GM18868 (cell line): Measurements from ENCODE around the gene ADAMTS4.
A peak's percentile ranks its signal among the peaks of the same experiment; 100 is the strongest.
"Not testable (repeated sequence)": the region's sequence is repeated elsewhere in the genome, so short reads cannot be mapped to it uniquely, and the experiment has no call there.

Experiments used
- ATAC-seq: cut with Tn5 transposase; IDR thresholded peaks from one replicate; pipeline ENCODE4 v1.9.1; 2021; ENCODE audit warnings: mild to moderate bottlenecking, moderate library complexity; ENCODE audit not compliant: unreplicated experiment

ADAMTS4 gene, protein sequence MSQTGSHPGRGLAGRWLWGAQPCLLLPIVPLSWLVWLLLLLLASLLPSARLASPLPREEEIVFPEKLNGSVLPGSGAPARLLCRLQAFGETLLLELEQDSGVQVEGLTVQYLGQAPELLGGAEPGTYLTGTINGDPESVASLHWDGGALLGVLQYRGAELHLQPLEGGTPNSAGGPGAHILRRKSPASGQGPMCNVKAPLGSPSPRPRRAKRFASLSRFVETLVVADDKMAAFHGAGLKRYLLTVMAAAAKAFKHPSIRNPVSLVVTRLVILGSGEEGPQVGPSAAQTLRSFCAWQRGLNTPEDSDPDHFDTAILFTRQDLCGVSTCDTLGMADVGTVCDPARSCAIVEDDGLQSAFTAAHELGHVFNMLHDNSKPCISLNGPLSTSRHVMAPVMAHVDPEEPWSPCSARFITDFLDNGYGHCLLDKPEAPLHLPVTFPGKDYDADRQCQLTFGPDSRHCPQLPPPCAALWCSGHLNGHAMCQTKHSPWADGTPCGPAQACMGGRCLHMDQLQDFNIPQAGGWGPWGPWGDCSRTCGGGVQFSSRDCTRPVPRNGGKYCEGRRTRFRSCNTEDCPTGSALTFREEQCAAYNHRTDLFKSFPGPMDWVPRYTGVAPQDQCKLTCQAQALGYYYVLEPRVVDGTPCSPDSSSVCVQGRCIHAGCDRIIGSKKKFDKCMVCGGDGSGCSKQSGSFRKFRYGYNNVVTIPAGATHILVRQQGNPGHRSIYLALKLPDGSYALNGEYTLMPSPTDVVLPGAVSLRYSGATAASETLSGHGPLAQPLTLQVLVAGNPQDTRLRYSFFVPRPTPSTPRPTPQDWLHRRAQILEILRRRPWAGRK

DNA sequence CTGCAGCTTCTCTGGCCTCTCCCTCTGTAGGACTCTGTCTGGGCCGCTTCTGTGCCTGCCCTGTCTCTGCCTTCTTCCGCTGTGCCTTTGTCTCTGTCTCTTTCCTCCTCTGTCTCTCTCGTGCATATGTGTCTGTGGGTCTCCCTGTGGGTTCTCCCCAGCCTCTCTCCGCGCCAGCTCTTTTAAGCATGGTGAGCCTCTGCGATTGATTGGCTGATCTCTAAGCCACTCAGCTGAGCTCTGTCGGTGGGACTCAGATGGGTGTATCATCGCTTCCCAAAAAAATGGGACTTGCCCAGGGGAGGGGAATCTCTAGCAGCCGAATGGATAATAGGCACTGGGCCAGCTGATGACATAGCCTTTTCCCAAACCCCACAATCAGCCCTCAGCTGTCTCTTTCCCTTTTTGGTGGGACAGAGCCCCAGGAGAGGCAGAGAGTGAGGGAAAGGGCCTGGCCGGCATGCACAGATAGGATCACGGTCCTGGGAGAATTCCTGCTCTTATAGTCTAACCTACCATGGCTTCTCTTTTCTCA, at the start of gene ADAMTS4:
TSS of gene ADAMTS4 (minus strand) at position 158 of the 535 bp plus-strand sequence. CDS start 427 bp downstream, outside the sequence.
- ATAC-seq: no peak

DNA sequence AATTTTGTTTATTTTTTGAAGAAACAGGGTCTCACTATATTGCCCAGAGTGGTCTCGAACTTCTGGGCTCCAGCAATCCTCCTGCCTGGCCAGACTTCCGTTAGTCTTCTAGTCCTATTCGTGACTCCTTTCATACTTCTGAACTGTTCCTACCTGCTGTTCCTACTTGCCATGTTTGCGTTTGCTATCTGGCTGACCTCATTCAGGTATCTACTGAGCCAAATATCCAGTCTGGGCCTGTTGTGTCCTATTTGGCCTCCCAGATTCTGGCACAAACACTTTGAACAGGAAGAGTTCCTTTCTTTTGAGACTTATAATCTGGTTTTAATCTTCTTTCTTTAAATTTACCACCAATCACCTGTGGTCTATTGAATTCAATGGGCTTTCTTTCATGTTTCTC, 46.0 kb upstream of the ADAMTS4 start:
- no peak for ATAC-seq

DNA sequence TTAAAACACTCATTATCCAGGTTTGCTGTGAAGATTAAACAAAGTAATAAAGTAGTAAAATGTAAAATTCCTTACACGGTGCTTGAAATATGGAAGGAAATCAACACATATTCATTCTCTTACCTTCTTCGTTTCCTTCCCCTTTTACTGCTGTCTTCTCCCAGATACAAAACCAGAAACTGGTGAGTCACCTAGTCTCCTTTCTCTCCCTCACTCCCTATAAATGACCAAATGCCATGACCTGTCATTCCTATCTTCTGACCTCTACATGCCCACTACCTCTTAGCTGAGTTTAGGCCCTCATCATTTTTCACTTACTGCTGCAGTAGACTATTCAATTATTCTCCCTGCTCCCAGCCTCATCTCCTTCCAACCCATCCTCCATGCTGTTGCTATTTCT, 43.5 kb upstream of the ADAMTS4 start:
- no peak for ATAC-seq

DNA sequence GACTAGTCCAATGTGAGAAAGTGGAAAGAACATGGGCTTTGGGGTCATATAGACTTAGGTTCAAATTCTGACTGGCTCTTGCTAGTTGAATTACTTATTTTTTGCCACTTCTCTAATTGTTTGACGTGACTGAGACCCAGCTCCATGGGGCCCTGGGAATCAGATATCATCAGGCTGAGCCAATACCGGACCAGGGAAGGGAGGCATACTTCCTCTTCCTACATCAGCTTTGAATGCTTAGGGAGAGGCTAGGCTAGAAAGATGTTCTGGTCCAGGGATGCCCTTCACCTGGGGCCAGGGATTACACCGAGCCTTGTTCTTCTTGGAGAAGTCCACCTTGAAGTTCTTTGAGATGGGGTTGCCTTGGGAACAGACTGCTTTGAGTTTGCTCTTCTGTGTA, 42.8 kb upstream of the ADAMTS4 start:
- no peak for ATAC-seq

DNA sequence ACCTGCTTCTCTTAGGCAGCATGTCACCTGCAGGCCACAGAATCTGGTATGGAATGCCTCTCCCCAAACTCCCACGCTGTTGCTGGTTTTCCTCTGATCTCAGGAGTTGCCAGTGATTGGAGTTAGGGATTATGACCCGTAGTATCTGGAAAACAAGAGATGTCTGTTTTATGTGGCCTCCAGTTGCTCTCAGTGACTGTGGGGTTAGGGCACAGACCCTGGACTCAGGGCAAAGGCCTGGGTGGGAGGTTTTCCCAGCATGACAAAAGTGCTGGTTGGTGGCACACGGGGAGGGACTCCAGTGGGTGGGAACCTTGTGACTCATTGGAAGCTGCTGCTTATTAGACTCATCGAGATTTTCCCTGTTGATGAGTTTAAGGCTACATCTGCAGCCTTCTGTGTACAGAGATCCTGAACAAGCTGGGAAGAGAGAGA, 39.2 kb upstream of the ADAMTS4 start, which contains the start of gene NR1I3:
TSS of gene NR1I3 (minus strand) at position 165 of the 435 bp plus-strand sequence. CDS start 1,638 bp downstream, outside the sequence.
- ATAC-seq: no peak

DNA sequence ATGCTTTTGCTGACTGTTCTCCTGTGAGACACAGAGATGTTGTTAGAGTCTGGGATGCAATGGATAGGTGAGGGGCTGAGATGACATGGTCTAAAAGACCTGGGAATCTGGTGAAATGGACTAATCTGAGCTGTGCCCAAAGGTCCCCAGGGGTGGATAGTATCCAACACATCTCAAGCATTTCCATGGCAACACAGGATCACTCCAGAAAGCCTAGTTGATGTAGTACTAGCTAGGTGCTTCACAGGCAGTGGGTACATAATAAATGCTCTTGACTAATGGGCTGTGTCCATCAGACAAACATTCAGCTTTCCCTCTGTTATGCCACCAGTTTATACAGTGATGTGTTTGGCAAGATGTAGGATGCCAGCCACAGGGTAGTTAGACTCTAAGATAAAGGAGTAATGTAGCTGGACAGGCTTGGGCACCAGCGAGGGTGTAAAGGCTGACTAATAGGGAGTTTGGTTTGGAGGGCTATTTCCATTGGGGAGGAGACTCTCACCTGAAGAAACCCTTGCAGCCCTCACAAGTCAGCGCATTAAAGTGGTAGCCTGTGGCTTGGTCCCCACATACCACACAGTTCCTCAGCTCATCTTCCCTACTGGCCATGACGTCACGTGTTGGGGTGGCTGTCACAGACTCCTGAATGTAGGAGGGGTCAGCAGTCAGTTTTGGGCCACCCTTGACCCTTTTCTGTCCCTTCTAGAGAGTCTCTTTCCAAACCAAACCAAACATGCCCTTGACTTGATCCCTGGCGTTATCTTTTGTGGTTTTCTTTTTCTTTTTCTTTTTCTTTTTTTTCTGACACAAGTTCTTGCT, 37.3 kb upstream of the ADAMTS4 start:
- no peak for ATAC-seq

DNA sequence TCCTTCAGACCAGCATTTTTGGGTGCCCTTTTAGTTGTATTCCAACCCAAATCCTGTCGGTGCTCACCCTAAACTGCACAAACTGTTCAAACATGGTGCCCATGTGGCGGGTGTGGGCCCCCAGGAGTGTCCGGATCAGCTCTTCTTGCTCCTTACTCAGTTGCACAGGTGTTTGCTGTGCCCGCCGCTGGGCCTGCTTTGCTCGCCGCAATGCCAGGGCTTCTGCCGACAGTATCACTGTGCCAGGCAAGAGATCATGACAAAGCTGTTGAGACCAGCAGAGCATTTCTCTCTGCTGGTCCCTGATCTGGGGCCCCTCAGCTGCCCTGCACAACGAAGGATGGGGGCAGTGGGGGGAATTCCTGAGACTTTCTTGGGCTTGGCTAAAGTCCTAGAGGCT, 34.2 kb upstream of the ADAMTS4 start:
- ATAC-seq: no peak

DNA sequence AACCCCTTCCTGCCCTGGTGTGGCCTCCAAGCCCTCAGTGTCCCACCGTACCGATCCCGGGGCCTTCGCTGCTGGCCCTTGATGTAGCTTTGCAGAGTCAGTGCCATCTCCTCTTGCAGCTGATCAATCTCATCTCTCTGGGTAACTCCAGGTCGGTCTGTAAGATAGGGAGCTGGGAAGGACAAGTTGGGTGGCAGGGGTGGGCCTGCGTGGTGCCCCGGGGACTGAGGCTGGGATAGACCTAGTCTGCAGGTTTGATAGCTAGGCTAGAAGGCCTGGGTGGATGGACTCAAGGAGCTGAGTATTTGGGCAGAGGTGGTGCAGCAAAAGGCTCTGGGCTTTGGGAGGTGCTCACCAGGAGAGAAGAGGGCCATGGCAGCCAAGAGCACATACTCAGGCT, 31.9 kb upstream of the ADAMTS4 start:
- no peak for ATAC-seq

DNA sequence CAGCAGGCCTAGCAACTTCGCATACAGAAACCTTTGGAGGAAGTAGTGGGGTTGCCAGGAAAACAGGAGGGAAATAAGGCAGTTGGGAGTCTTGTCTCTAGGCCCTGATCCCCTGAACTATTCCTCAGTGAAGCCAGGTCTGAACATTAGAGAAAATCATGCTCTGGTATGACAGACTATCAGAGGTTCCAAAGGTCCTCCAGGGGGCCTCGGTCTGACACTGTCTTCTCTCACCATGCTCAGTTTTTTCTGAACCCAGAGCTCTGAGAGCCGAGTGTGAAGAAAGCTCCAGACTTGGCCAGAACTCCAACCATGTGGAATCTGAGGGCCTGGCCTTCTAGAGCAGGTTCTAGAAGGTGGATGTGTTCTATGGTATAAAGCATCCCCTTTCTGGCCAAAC, 31.0 kb upstream of the ADAMTS4 start:
- no peak for ATAC-seq

DNA sequence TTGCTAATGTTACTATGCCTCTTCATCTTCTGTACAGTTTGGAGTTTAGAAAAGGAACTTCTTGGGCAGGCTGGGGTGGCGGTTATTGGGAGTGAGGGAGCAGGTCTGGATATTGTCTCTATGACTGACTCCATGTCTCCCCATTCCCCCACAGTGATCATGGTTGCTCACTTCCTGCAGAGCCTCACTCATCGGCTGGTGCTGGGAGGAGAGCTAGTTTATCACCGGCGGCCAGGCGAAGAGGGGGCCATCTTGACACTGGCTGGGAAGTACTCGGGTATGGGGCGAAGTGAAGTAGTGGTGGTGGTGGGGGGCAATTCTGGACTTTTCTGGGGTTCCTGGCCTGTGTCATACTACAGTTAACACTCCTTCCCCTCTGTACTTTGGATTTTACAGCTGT, 29.2 kb upstream of the ADAMTS4 start:
- no peak for ATAC-seq

DNA sequence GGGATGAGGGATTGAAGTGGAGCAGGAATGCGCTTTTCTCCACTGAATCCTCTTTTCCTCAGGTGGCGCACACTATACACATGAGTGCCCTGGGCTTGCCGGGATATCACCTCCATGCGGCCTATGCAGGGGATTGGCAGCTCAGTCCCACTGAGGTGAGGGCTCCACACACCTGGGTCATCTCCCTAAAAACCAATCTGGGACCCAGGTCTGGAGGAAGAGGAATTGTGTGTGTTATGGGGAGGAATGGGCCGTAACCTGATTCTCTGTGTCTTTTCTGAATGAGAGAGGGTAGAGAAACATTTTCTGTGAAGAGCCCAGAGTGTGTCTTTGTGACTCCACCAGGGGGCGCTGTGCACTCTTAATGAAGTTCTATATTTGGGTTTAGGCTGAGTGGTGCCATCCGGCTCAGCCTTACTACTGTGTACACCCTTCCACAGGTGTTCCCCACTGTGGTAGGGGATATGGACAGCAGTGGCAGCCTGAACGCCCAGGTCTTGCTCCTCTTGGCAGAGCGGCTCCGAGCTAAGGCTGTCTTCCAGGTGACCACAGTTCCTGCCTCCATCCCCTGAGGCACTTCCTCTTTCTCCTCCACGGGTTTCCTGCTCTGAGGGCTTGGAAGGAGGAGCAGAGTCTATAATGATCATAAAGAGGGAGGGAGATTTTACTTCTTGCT, 28.5 kb upstream of the ADAMTS4 start:
- ATAC-seq: peak; percentile 39

DNA sequence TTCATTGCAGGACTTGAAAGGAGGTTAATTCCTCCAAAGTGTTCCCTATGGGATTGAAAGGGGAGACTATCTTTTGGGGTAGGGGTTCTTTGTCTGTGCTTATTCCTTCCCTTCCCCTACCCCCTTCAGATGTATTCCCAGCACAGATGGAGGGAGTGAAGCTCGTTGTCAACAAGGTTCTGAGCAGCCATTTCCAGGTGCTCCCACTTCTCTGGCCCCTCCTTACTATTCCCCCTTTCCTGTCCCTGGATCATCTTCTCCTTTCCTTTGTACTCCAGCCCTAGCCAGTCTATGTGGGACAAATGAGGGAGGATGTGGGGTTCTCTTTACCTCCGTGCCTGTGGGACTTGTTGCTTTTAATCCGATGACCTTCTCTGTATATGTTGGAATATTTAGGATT, 27.9 kb upstream of the ADAMTS4 start:
- ATAC-seq: no peak

DNA sequence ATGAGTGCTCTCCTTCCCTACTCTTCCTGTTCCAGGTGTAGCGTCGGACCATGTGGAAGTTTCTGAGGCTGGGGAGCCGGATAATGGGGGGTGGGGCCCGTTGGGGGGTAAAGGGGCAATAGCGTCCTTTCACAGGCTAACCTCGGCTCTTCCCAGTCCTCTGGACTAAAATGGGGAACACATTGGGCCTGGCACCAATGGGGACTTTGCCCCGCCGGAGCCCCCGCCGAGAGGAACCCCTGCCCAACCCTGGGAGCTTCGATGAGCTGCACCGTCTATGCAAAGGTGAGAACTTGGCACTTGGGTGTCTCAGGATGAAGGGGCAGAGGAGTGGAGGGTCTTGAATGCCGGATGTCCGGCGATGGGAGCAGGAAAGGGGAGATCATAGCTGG, 27.5 kb upstream of the ADAMTS4 start:
- no peak for ATAC-seq

DNA sequence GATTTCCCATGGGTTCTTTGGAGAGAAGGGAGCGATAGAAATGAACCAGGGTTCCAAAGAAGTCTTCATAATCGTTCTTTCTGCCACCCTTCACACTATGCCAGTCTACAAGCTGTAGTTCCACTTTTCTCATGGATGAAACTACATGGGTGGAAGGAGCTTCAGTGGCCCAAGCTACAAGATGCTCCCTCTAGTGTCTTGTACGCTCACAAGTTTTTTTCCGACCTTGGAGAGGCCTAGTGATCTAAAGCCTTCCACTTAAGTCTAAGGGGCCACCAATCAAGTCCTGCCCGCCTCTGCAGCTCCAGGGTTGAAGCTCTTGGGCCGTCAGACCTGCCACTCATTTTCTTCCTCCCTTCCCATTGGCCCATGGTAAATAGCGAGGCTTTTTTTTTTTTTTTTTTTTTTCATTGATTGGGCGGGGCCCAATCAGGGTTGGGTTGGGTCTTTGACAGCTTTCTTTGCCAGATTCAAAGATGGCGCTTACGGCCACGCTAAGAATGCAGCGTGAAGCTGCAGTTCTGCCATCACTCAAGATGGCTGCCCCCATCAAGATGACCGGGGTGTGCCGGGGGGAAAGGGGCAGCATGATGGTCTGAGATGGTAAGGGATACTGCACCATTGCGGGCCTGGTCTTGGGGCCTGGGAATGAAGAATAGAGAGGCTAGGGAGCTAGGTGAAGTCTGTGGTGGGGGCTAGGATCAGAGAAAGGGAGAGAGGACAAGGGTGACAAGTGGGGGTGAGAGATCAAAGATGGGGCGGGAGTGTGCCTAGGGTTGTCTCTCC, 26.9 kb upstream of the ADAMTS4 start, which contains the start of gene TOMM40L:
TSS of gene TOMM40L (plus strand) at position 527 of the 786 bp plus-strand sequence. CDS start 430 bp downstream, outside the sequence.
- peak; percentile 94 for ATAC-seq

DNA sequence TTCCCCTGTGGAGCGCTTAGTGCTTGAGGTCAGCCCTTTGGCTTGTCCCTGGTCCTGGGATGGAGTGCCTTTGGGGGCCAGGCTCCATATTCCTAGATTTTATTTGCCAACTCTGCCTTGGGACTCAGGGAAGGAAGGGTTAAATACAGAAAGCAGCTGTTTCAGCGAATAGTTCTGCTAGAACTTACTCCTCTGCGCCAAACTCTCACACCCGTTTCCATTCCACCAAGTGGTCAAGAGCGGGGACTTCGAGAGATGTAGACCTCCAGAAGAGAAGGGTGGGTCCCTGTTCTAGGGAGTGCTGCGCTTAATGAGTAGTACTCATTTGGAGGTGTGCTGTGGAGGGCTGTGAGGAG, 26.3 kb upstream of the ADAMTS4 start:
- ATAC-seq: no peak

DNA sequence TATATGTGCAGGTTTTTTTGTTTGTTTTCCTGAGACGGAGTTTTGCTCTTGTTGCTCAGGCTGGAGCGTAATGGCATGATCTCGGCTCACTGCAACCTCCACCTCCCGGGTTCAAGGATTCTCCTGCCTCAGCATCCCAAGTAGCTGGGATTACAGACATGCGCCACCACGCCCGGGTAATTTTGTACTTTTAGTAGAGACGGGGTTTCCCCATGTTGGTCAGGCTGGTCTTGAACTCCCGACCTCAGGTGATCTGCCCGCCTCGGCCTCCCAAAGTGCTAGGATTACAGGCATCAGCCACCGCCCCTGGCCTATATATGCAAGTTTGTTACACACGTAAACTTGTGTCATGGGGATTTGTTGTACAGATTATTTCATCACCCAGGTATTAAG, 25.8 kb upstream of the ADAMTS4 start:
- not testable (repeated sequence) for ATAC-seq

DNA sequence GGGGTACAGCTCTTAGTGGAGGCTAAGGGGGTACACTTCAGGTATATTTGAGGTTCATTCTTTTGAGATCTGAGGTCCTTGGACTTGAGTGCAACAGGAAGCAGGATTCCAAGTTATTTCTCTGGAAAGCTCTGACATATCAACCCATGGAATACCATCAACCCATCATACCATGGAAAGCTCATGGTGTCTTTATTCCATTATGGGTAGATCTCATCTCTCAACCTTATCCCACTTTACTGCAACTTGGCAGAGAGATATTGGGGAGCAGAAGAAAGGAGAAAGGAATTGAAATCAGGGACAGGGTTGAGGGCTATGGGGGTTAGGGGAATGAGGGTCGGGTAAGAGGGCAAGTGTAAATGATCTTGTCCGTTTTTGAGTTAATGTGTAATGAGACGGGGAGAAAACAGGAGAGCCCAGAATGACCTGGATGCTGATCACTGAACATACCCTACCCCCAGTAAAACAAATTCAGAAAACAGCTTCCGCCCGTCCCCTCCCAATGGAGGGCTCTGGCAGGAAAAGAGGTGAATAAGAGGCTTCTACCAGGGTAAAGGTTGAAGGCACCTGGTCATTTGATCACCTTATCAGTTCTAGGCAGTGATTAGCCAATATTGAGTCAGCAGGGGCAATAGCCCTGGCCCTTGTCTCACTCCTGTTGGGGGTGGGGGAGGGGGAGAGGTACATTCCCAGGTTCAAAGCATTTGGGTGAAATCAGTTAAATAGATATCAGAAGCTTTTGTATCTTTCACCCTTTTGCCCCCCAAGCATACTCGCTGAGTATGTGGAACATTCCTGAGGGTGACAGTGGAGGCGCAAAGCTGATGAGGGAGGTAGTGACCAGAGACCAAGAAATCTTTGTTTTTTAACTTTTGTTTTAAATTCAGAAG, 25.2 kb upstream of the ADAMTS4 start:
- ATAC-seq: no peak
